Upper lobe of left lung (tissue), 6 donors: ENCODE data around the gene BANF1. TPM values are rescaled to one million over a fixed set of nuclear protein-coding genes. Genes with fewer than 3 reads are reported as not detected.

Source experiments
- ATAC-seq, 2 donors: fragments of 200-7000 bp; cut with Tn5 transposase; one replicate each; pipeline ENCODE4 v1.9.1; 2022; ENCODE audit warnings: mild to moderate bottlenecking in 2 of 2, moderate library complexity in 2 of 2; ENCODE audit not compliant: low FRiP score in 2 of 2
- DNase-seq, 2 donors: peaks; one replicate each; pipeline ENCODE4 v3.0.0-alpha.2; 2019 to 2020
- H3K27ac ChIP-seq, 4 donors: fragments of 200-600 bp; sonication (generic); one replicate each; pipeline ENCODE4 v1.5.1; 2016 to 2019
- H3K27me3 ChIP-seq, 4 donors: fragments of 200-600 bp; sonication (generic); one replicate each; pipeline ENCODE4 v1.5.1; 2017 to 2019
- H3K36me3 ChIP-seq, 4 donors: fragments of 200-600 bp; sonication (generic); one replicate each; pipeline ENCODE4 v1.5.1; 2016 to 2019
- H3K4me1 ChIP-seq, 4 donors: fragments of 200-600 bp; sonication (generic); one replicate each; pipeline ENCODE4 v1.5.1; 2018 to 2019
- H3K4me3 ChIP-seq, 4 donors: fragments of 200-600 bp; sonication (generic); one replicate each; pipeline ENCODE4 v1.5.1; 2017 to 2019; ENCODE audit warnings: mild to moderate bottlenecking in 2 of 4, moderate library complexity in 1 of 4
- H3K9me3 ChIP-seq, 4 donors: fragments of 200-600 bp; sonication (generic); one replicate each; pipeline ENCODE4 v1.5.1; 2018 to 2019
- CTCF ChIP-seq, 6 experiments: fragments of 450-650 bp in 4 of 6; fragments of 200-600 bp in 2 of 6; sonication (generic) in 2 of 6; IDR thresholded peaks; one replicate each; pipeline ENCODE4 v1.5.1; 2016 to 2019; ENCODE audit warnings: antibody characterized with exemption in 6 of 6
- EP300 ChIP-seq, 4 donors: sonication (generic); formaldehyde crosslinking; IDR thresholded peaks; one replicate each; pipeline ENCODE4 v1.5.1; 2017; ENCODE audit warnings: antibody characterized with exemption in 4 of 4, control low read depth in 2 of 4
- POLR2A ChIP-seq, 4 donors: fragments of 450-650 bp; IDR thresholded peaks; one replicate each; pipeline ENCODE4 v1.5.1; 2016 to 2017; ENCODE audit warnings: antibody characterized with exemption in 4 of 4, mild to moderate bottlenecking in 2 of 4
- POLR2AphosphoS5 ChIP-seq, 2 donors: sonication (generic); formaldehyde crosslinking; IDR thresholded peaks; one replicate each; pipeline ENCODE4 v1.5.1; 2017; ENCODE audit warnings: antibody characterized with exemption in 2 of 2
- WGBS, 2 donors: methylation state at CpG; one replicate each; pipeline ENCODE4 v1.1.5; 2017 to 2018; 5-methylcytosine and 5-hydroxymethylcytosine counted together
- total RNA-seq, 6 donors: library from RNA; depleted of rRNA in 4 of 6; stranded (reverse); fragments of >200 nt in 4 of 6; gene quantifications; one replicate each; pipeline versions ENCODE4 v1.1.0 to v1.2.1, GENCODE V29; 2016 to 2021
- donor health status: DM: no; HTN: no; CAD: no; lungs with moderate emphysema.
- donor health status: DM: no; HTN: yes; CAD: no; lungs with severe emphysema.

BANF1 gene
- total RNA-seq, 6 donors from 2014 or later, result 32.5 to 201 (median 53.8) TPM

- Histone ChIP-seq H3K36me3 (no peaks in the 10 kb centered on the region), H3K9me3 (no peaks in the 10 kb centered on the region), H3K27me3 (no peaks in the 10 kb centered on the region), H3K27ac (no peak overlapping the region), H3K4me1 (no peaks in the 10 kb centered on the region), H3K4me3 (no peak overlapping the region)
- ATAC-seq (no peak), DNase-seq (no peak)
- WGBS, 2 donors, result 88 to 94% methylated on average over 3 of the region's 3 CpGs
- TF ChIP-seq POLR2AphosphoS5 (IDR thresholded peaks at IDR 0.05) (no peak), EP300 (IDR thresholded peaks at IDR 0.05) (no peak), POLR2A (IDR thresholded peaks at IDR 0.05) (no peak), CTCF (IDR thresholded peaks at IDR 0.05) (no peak)
Observed at GRCh38 chr11:66037327-66037726, 35.0 kb downstream of the BANF1 start.

GRCh38 chr11:66039765-66040164 is 37.5 kb downstream of the BANF1 start:
- Histone ChIP-seq H3K27me3 (no peaks in the 10 kb centered on the region), H3K36me3 (no peaks in the 10 kb centered on the region), H3K4me3 (no peak overlapping the region), H3K9me3 (no peaks in the 10 kb centered on the region), H3K27ac (no peak overlapping the region), H3K4me1 (peaks cover 0 to under 1% (median 0%) of the 10 kb centered on the region in 4 donors)
- TF ChIP-seq EP300 (IDR thresholded peaks at IDR 0.05), result no peak
- no peak for TF ChIP-seq POLR2A (IDR thresholded peaks at IDR 0.05)
- no peak for TF ChIP-seq POLR2AphosphoS5 (IDR thresholded peaks at IDR 0.05)
- no peak for TF ChIP-seq CTCF (IDR thresholded peaks at IDR 0.05)
- DNase-seq, result no peak
- ATAC-seq, result no peak
- WGBS, 2 donors, result 78 to 94% methylated on average over 3 of the region's 3 CpGs

- no peak for ATAC-seq
- peaks cover 0 to 8% (median 6%) of the 10 kb centered on the region in 4 donors for H3K4me1 ChIP-seq
- no peaks in the 10 kb centered on the region for H3K27me3 ChIP-seq
- WGBS, 2 donors, result 94 to 96% methylated on average over 49 to 81 of the region's 81 CpGs
- DNase-seq, result peak in 1 of 2 donors; percentile 85
- H3K27ac ChIP-seq, result no peak overlapping the region
- no peak overlapping the region for H3K4me3 ChIP-seq
- TF ChIP-seq CTCF (IDR thresholded peaks at IDR 0.05) (no peak), EP300 (IDR thresholded peaks at IDR 0.05) (no peak), POLR2A (IDR thresholded peaks at IDR 0.05) (no peak), POLR2AphosphoS5 (IDR thresholded peaks at IDR 0.05) (no peak)
- H3K9me3 ChIP-seq, result no peaks in the 10 kb centered on the region
- H3K36me3 ChIP-seq, result no peaks in the 10 kb centered on the region
Observed at GRCh38 chr11:66042227-66042995, 40.1 kb downstream of the BANF1 start.

GRCh38 chr11:66042996-66043906 is 40.9 kb downstream of the BANF1 start:
- ATAC-seq (no peak), DNase-seq (peak in 1 of 2 donors; percentile 83)
- H3K9me3 ChIP-seq, result no peaks in the 10 kb centered on the region
- peaks cover 0 to 2% (median under 1%) of the 10 kb centered on the region in 4 donors for H3K27me3 ChIP-seq
- peaks cover 0 to 8% (median 6%) of the 10 kb centered on the region in 4 donors for H3K4me1 ChIP-seq
- WGBS, 2 donors, result 96% methylated on average over 69 to 88 of the region's 88 CpGs
- TF ChIP-seq CTCF (IDR thresholded peaks at IDR 0.05) (no peak), POLR2A (IDR thresholded peaks at IDR 0.05) (no peak), EP300 (IDR thresholded peaks at IDR 0.05) (no peak), POLR2AphosphoS5 (IDR thresholded peaks at IDR 0.05) (no peak)
- H3K27ac ChIP-seq, result no peak overlapping the region
- no peaks in the 10 kb centered on the region for H3K36me3 ChIP-seq
- H3K4me3 ChIP-seq, result no peak overlapping the region
